KG1 (cell line): ENCODE data around the gene INHBA.

ENCODE experiments used
- DNase-seq: peaks from one replicate; lab custom pipeline; 2025; lab: John Stamatoyannopoulos, UW

The INHBA gene

GRCh38 chr7:41702635-41703371 is at the start of gene INHBA:
TSS of gene INHBA (minus strand) at chr7:41703090. CDS start at chr7:41700374, 2,716 bp downstream.
- no peak for DNase-seq

- DNase-seq = no peak
Observed at GRCh38 chr7:41752615-41753014, 49.7 kb upstream of the INHBA start.

GRCh38 chr7:41750661-41751540 is 48.0 kb upstream of the INHBA start:
- DNase-seq = no peak

- DNase-seq = no peak
Observed at GRCh38 chr7:41747961-41748360, 45.1 kb upstream of the INHBA start.

GRCh38 chr7:41745451-41745850 is 42.6 kb upstream of the INHBA start:
- no peak for DNase-seq

- DNase-seq = no peak
Observed at GRCh38 chr7:41744161-41744560, 41.3 kb upstream of the INHBA start.

- DNase-seq = no peak
Observed at GRCh38 chr7:41742401-41743020, 39.6 kb upstream of the INHBA start.

- DNase-seq = no peak
Observed at GRCh38 chr7:41738806-41739205, 35.9 kb upstream of the INHBA start.

GRCh38 chr7:41738336-41738735 is 35.4 kb upstream of the INHBA start:
- DNase-seq = no peak

GRCh38 chr7:41735206-41735605 is 32.3 kb upstream of the INHBA start:
- DNase-seq = no peak

- DNase-seq = no peak
Observed at GRCh38 chr7:41732843-41733306, 30.0 kb upstream of the INHBA start.

- DNase-seq = no peak
Observed at GRCh38 chr7:41732436-41732785, 29.5 kb upstream of the INHBA start.

GRCh38 chr7:41731493-41732435 is 28.9 kb upstream of the INHBA start:
- DNase-seq = no peak

GRCh38 chr7:41730668-41731067 is 27.8 kb upstream of the INHBA start:
- DNase-seq = no peak

- DNase-seq = no peak
Observed at GRCh38 chr7:41730161-41730560, 27.3 kb upstream of the INHBA start.

GRCh38 chr7:41729059-41729458 is 26.2 kb upstream of the INHBA start:
- no peak for DNase-seq

- DNase-seq = no peak
Observed at GRCh38 chr7:41725013-41725412, 22.1 kb upstream of the INHBA start.

- no peak for DNase-seq
Observed at GRCh38 chr7:41720886-41721285, 18.0 kb upstream of the INHBA start.

GRCh38 chr7:41720046-41720445 is 17.2 kb upstream of the INHBA start:
- no peak for DNase-seq

- DNase-seq = no peak
Observed at GRCh38 chr7:41716691-41717090, 13.8 kb upstream of the INHBA start.

GRCh38 chr7:41715000-41715399 is 12.1 kb upstream of the INHBA start:
- no peak for DNase-seq
